GM21529 (cell line): ENCODE data around the gene ACOX2.
"Not testable (repeated sequence)": the region's sequence is repeated elsewhere in the genome, so short reads cannot be mapped to it uniquely, and the experiment has no call there.

ENCODE experiments used
- ATAC-seq: cut with Tn5 transposase; IDR thresholded peaks from one replicate; pipeline ENCODE4 v1.9.1; 2021; ENCODE audit not compliant: unreplicated experiment

ACOX2 gene

DNA sequence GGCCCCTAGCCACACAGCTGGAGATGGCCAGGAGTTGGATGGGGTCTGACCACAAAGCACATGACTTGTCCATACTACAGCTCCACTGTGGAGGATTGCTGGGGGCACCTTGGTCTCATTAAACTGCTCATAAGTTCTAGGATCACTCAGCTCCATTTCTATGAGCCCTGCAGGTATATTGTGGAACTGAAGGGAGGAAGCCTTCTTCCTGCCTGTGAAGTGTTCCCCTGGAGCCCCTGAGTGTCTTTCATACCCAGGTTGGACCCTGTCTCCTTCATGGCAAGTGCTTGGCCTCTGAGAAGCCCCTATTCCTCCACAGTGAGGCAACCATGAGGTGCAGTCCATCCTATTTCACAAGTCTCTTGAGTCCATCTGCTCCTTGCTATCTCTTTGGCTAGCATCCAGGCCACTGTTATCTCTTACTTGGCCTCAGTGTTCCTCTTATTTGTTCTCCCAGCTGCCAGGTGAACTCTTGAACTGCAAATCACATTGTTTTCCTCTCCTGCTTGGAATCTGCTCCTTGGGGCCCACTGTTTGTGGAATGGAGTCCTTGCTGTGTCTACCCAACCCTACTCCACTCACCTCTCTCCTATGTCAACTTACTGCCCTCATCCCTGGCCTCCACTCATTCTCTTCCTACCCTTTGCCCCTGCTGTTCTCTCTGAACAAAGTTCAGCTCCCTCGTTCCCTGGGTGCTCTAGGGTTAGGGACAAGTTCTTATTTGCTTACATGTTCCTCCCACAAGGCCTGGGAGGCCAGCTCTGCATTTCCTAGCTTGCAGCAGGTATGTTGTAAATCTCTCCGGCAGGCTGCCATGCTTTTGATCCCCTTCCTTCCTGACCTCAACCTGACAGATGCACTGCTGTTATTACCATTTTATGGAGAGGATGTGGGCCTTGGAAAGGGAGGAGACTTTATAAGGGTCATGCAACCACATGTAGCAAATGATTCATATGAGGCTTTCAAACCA, 1.2 kb downstream of the ACOX2 start:
- no peak for ATAC-seq

DNA sequence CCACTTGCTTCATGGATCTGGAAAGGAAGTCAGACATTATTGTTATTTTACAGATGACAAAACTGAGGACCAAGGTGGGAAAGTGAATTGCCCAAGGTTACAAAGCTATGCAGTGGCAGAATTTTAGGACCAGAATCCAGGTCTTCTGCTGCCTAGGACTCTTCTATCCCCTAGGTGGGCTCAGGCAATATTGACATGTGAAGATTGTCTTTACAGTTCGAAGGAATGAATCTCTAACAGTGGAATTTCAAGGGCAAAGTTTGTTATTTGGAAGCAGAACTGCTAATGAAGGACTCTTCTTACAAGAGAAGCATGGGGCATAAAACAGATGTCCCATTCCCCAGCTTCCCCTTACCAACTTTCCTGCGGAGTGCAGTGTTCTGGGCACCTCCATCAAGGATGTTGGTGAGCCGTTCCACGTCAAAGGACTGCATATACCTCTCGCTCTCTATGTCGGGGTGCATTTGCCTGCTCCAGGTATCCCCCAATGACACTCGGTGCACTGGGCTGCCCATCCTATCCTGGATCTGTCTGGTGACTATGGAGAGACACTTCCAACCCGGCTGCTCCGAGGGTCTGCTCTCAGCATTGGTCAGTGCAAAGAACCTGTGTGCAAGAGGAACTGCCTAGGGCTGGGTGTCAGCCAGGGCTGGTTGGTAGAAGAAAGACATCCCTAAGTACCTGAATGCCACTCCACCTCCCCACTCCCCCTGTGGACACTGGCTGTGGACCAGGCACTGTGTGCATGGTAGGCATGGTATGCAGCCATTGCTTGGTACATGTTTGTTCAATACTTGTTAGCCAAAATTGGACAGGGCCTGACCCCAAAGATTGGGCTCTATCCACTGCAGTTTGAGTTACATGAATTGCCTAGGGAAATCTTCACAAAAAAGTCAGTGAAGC, 2.1 kb downstream of the ACOX2 start:
- no peak for ATAC-seq

DNA sequence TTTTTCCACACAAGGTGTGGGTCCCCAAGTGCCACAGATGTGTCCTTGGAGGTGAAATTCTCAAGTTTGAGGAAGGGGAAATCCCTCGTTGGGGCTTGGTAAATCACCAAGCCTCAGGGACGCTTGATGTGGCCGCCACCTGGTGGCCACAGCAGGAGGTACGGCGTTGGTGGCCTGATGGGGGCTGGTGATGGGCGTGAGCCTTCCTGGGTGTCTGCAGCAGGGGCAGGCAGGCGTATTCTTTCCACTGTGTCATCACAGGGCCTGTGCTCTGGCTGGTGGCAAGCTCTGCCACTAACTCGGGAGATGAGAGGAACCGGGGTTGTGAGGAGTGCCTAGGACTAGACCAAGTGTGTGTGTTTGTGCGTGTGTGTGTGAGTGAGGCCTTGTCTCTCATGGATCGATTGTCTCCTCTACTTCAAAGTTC, 4.2 kb downstream of the ACOX2 start:
- ATAC-seq: peak; percentile 93

DNA sequence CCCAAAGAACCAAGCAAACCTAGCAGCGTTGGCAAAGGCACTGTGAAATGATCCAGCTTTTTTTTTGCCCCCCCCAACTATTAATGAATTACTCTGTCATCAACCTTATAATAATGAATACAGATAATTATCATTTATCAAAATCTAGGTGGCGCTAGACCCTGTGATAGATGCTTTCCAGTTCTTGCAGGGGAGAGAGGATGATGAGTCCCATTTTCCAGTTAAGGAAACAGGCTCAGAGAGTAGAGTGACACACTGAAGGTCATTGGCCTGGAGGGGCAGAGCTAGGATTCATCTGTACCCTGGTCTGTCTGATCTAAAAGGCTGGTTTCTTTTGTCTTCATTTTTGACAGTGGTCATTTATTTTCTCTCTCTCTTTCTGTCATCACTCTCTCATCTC, 5.0 kb downstream of the ACOX2 start:
- ATAC-seq: no peak

DNA sequence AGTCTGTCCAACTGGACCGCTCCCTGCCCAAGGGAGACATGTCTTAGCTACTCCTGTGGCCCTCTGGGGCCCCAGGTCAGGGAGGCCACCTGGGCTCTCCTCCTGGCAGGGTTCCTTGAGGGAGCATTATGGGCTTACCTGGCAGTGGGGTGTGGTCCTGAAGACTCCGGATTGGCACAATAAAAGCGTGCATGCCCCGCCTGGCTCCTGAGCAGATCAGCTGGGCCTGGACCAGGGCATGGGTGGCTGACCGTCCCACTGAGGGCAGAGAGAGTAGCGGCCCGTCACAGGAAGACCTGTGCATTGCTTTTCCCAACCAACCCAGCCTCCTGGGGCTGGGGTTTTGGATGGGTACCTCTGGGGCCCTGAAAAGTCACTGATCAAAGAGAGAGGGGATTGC, 5.4 kb downstream of the ACOX2 start:
- ATAC-seq: no peak

DNA sequence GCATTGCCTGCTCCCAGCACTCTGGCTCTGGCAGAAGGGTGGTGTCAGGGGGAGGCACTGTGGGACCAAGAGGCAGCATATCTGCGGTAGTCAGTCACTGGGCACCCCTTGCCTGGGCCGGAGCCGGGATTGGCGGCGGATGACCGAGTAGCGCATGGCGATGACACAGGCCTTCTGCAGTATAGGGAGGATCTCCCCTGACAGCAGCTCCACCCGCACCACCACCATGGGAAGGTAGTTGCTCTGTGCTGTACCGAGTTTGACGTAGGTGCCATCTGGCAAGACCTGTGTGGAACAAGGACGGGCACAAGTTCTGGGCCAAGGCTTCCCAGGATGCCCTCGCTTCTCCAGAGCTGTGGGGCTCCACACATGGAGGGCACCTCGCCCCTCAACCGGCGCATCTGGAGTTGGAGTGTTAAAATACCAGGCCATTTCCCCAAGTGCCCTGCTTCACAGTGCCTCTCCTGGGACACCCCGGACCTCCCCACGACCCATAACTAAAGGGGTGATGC, 6.6 kb downstream of the ACOX2 start:
- no peak for ATAC-seq

DNA sequence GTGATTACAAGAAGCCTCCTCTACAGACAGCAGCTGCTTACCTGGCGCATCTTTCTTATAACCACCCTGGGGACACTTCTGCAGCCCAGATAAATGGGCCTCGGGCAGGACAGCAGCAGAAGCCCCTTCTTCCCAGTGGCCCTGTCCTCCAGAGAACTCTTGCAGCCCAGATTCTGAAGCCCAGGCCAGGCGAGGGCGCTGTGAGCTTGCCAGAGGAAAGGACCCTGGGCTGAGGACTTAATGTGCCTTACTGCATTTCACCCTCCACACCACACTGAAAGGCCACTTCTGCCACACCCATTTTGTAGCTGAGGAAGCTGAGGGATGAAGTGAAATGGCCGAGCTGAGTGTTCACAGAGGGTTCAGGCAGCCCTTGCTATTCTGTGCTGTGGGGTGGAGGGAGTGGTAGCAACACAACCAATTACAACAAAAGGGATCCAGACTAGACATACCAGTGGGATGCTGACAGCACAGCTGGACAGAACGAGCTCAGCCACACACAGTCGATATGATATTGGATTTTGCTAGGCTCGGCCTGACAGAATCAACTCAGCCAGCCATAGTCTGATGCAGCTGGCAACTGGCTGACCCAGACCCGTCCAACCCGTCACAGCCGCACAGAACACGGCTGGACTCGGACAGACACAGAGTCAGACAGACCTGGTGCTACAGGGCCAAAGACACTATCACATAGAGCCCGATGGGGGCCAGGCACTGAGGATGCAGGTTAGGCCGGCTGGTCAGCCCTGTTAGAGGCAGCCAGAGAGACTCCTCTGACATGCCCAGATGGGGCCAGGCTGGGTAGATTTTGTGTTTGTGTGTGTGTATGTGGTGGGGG, 7.3 kb downstream of the ACOX2 start:
- no peak for ATAC-seq

DNA sequence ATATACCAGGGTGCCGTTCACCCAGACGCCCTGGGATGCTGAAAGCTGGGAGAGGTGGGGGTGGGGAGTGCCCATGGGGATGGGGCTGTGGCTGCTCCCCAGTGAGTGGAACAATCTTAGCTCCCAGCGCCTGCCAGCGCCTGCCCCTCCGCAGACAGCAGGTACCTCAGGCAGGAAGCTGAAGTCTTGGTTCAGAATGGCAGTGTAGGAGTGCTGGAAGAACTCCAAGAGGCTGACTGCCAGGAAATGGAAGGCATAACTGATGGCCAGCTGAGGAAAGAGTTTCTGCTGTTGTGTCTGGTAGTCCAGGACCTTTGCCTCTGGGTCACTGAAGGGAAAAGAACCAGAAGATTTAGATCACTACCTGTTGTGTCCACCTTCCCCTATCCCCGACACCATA, 8.4 kb downstream of the ACOX2 start:
- no peak for ATAC-seq

DNA sequence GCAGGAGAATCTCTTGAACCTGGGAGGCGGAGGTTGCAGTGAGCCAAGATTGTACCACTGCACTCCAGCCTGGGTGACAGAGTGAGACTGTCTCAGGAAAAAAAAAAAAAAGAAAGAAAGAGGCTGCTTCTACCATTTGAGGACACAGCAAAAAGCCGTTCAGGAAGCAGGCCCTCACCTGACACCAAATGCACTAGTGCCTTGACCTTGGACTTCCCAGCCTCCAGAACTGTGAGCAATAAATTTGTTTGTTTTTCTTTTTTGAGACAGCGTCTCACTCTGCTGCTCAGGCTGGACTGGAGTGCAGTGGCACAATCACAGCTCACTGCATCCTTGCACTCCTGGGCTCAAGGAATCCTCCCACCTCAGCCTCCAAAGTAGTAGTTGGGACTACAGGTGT, 9.6 kb downstream of the ACOX2 start:
- not testable (repeated sequence) for ATAC-seq

DNA sequence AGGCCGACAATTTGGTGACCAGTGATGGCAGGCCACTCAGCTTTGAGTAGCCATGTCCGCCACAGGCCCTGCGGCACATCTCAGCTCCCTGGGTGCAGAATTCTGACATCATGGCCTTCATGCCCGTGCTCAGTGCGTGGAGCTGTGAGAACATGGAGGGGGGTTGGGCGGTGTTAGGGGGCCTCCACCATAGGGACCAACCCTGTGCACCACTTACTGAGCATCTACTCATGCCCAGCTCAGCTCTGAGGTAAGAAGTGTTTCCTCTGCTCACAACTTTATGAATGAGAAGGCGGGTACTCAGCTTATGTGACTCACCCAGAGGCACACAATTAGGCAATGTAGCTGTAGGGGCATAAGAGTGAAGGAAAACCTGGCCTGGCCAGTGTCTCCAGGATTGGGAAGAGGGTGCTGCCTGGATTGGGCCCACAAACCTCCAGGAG, 10.5 kb downstream of the ACOX2 start:
- no peak for ATAC-seq

DNA sequence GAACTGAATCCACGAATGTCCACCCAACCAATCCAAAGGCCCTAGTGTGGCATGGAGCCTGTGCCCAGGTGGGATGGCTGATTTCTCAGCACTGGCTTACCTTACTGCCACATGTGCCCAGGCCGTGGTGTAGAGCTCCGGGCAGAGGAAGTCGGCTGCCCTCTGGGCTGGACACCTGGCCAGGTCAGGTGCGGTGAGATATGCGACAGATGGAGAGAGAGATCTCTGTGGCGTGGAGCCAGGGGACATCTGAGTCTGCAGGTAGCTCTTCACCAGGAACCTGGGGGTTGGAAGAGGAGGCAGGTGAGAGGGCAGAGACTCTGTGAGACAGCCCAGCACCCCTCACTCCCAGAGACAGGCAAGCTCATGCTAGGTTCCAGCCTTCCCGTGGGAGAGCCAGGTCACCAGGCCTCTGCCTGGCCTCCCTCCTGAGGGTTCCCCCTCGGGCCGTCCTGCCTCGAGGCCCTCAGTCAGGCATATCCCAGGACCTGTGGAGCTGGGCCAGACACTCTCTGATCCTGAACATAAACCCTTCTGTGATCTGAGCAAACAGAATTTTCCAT, 12.6 kb downstream of the ACOX2 start:
- ATAC-seq: no peak

DNA sequence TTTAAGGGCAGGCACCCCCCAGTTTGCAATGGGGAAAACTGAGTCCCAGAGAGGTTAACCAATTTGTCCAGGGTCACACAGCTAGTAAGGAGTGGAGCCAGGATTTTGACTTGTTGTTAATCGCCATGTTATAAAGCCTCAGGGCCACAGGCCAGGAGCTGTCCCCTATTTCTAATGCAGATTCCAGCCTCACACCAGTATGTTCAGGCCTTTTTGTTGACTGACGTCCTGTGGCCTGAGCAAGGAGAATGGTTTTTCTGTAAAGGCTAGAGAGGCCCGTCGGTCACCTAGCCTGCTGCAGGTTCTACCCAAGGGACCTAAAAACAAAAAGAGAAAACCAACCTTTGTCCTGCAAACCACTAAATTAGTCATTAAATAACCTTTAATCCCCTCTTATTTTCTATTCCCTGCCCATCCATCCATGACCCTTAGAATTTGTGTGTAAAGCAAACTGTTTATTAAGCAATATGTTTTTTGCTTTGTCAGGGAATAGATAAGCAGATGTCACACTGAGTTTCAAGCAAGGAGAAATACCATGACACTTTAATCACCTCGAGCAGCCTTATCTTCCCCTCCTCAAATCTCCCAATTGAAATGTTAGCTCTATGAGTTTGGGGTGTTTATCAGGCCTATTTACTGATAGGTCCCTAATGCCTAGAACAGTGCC, 14.1 kb downstream of the ACOX2 start:
- no peak for ATAC-seq

DNA sequence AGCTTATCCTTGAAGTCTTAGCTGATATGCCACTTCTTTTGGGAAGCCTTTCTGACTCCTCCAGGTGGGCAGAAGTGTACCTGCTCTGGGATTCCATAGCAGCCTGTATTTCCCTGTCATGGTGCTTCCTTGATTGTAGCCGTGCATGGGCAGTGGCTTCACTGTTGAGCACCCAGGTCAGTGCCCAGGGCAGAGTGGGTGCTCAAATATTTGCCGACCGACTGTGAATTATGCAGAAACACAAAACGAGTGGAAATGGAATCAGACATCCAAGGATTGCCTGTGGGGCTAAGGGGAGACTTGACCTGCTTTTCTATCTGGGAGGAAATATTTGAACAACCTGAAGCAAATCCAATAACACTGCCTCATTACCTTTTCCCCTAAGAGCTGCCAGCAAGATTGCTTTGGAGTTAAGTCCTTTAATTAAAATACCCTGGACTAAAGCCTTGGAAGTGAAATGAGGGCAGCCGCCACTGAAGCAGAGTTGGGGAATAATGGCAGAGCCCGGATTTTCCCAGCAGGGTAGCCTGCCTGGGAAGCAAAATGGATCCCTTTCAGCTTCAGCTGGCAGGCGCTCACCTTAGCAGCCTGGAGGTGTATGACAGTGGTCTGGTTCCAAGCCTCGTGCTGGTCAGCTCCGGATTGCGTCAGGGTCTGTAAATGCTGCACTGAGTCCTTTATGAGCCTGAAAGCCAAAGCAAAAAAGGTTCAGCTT, 14.9 kb downstream of the ACOX2 start:
- ATAC-seq: no peak

DNA sequence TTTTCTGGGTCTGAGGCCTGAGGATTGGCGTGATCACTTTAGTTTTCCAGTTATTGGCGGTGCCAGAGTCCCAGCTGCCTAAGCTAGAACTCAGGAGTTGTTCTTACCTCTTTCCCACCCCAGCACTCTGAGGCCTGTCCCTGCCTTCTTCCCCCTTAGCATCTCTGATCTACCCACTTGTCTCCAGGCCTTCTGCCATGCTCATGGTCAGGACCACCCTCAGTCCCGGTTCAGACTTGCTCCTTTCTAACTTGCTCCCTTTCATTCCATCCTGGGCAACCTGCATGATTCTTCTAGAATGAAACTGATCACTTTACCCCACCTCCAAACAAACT, 15.7 kb downstream of the ACOX2 start:
- no peak for ATAC-seq

DNA sequence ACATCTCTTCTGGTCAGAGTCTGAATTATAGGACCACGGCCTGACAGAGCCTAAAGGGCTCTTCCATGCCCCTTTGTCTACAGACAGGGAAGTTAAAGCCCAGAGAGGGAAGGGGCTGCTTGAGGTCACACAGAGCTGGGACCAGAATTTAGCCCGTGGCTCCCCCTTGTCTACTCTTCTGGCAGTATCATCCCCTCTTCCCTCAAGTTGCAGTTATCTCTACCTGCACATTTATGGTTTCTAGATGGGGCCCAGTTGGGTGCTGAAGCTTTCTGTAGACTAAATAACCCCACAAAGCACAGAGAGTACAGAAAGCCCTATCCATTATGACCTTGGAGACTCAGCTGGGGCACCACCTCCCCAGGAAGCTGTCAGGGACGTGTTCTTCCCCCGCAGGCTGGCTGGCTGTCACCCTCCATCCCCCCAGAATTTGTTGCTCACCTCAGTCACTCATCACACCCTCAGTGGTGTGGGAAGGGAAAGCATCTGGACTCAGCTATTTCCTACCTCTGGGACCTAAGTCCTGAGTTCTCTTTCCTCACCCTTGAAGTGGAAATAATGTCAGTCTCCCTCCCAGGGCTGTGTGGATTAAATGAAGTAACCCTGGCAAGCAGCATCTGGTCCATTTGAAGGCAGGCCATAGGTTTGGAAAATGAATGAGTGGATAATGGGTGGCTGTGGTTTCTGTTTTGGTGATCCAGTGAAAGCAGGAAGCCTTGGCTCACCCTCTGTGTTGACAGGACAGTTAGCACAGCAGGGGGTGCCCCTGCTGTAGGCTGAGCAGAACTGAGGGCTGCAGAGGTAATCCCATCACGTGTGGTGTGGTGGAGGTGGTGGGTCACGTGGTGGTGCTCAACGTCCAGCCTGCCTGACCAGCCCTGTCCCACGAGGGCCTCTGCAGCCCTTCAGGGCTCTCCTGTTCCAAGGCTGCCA, 16.3 kb downstream of the ACOX2 start:
- ATAC-seq: peak; percentile 59

DNA sequence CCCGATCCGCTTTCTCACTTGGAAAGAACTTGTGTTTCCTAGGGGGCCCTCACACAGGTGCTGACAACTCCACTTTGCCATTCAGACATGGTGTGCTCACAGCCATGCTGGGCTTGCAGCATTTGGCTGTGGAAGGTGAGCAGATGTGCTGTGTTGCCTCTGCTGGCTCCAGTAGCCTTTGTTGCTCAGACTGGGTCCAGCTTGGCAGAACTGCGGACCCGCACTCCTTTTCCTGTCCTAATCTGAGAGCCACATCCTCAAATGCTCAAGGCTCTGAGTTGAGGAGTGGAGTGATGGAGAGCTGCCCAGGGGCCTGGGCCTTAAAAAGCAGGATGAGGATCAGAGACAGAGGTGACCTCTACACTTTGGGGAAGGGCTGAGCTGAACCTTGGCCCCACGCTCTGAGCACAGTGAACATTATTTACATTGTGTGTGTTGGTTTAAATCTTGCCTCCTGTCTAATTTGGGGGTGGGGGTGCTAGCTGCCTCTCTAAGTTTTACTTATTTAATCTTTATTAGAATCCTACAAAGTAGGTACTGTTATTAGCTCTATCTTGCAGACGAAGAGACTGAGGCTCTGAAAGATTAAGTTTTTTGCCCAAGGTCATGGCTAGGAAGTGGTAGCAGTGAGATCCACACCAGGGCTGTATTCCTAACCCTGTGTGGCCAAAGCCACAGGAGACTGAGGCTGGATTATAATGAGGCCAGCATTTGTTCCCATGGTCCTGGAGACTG, 17.2 kb downstream of the ACOX2 start:
- no peak for ATAC-seq

DNA sequence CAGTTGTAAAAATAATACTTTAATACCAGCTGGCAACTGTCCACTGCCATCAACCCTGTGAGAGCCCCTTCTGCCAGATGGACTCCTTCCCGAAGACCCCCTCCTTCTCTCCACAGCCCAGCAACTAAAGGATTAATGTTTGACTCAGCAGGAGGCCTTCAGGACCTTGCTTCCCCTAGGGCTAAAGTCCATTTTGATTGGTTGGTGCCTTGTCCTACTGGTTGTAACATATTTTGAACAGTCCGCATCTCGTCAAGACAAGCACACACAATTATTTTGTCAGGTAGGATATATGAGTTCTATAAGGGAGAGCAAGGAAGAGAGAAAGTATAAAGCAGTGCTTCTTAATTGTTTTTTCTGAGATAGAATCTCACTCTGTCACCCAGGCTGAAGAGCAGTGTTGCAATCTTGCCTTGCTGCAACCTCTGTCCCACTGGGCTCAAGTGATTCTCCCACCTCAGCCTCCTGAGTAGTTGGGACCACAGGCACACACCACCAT, 18.6 kb downstream of the ACOX2 start:
- ATAC-seq: no peak
